COLO668 (cell line): Measurements from ENCODE around the gene CAMKK2.
"Not testable (repeated sequence)": the region's sequence is repeated elsewhere in the genome, so short reads cannot be mapped to it uniquely, and the experiment has no call there.

Experiments
- DNase-seq: peaks from one replicate; lab custom pipeline; 2025; ENCODE audit not compliant: unreplicated experiment; lab: John Stamatoyannopoulos, UW

The CAMKK2 gene

DNA sequence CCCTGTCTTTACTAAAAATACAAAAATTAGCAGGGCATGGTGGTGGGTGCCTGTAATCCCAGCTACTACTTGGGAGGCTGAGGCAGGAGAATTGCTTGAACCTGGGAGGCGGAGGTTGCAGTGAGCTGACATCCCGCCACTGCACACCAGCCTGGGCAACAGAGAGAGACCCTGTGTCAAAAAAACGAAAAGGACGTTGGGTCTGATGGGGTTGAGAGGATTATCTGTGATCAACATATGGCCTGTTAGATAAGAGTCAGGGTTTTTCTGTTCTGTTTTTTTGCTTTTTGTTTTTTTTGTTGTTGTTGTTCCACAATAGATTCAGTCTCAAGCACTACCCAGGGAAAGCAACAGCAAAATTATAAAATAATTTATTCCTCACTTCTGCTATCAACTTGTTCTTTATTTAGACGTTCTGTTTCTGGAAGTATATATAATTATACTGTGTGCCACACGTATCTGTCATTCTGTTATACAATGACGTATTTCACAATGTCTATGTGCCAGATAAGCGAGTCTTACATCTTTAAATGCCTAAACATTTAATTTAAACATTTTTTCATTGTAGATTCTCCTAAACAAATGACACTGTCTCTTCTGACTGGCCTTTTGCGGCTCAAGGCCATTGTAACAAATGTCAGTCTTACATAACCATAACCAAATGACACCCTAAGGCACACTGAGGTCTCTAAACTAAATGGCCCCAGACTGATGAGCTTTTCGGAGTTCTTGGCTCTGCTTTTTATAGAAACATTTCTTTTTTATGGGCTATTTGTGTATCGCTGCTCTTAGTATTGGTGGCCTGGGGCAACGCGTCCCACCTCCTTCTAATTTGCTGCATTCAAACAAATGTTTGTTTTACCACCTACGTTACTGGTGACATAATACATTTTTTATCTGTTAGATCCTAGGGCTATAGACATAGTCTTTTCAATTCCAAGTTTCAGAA, 93.8 kb downstream of the CAMKK2 start:
- DNase-seq, result no peak

DNA sequence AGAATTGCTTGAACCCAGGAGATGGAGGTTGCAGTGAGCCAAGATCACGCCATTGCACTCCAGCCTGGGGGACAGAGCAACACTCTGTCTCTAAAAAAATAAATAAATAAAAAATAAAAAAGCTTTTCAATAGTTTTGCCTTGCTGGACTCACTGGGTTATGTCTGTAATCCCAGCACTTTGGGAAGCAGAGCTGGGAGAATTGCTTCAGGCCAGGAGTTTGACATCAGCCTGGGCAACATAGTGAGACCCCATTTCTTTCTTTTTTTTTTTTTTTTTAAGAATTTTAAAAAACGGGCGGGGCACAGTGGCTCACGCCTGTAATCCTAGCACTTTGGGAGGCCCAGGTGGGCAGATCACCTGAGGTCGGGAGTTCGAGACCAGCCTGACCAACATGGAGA, 95.4 kb downstream of the CAMKK2 start:
- DNase-seq, result not testable (repeated sequence)

DNA sequence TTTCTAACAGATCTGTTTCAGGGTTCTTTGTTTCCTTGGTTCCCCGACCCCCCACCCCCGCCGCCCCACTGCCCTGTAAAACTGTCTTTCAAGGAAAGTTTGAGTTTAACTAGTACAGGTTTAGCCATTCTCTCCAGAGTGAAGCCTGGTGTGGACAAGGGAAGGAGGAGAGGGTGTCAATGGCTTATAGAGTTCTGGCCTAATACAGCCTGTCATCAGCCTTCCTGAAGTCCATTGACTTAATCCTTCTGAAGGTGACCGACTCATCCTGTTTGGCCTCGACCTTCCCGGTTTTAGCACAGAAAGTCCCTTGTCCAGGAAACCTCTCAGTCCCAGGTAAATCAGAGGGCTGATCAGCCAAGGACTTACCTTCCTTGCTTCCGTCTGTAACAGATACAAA, 97.6 kb downstream of the CAMKK2 start:
- DNase-seq, result no peak

DNA sequence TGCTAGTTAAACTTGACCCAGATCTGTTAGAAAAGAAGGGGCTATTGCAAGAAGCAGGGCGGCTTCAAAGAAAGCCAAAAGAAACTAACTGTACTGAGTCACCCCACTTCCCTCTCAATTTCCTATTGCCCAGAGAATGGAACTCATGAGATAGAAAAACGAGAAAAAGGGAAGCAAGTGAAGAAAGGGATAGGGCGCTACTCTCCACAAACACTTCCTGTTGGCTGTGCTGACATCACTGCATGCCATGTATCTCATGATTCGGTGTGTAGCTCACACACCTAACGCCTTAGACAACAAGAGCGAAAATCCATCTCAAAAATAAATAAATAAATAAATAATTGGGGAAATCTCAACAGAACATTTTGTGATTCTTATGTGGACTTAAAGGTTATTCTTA, 99.6 kb downstream of the CAMKK2 start:
- DNase-seq, result no peak

DNA sequence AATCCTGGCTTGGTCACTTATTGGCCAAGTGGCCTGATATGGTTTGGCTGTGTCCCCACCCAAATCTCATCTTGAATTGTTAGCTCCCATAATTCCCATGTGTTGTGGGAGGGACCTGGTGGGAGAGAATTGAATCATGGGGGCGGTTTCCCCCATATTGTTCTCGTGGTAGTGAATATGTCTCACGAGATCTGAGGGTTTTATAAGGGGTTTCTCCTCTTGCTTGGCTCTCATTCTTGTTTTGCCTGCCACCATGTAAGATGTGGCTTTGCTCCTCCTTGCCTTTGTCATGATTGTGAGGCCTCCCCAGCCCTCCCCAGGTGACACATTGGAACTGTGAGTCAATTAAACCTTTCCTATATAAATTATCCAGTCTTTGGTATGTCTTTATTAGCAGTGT, 105.4 kb downstream of the CAMKK2 start:
- DNase-seq, result no peak

DNA sequence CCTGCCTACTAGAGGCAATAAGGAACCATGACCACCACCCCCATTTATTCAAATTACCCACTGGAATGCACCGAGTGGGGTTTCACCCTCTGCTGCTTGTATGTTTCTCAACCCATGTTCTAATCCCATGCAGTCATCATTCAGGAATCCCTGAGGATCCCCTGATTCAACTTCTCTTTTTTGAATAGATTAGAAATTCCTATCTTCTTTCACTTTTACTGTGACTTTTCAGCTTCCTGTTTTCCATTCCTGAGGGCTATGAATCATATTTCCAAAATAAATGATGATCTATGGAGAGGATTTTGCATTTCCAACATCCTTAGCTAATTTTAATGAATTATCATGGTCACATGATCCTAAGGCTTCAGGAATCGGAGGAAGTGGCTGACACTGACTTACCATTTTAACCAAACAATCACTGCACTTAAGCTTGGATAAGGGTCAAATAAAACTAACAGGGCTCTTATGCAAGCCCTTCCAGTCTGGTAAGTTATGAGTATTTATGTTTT, 105.9 kb downstream of the CAMKK2 start:
- DNase-seq, result no peak

DNA sequence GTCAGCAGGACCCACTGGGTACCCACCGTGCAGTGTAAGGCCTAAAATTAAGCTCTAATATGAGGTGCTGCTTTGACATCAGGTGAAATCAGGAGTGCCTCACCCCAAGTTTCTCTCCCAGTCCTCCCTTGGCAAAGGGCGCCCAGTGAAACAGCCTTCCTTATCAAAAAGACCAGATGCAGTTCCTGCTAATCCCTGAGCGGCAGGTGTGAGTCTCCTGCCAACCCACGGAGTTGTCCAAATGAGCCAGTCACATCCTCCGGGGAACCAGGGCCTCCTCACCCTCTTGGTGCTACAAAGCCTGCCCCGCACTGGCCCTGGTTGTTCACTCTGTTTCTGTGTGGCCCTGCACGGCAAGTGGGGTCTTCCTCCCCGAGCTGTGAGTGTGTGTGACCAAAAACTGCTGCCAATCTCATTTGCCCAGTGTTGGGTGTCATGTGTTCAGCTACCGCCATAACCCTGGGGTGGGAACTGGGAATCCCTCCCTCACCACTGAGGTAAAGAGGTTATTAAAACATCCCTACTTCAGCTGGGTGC, 106.8 kb downstream of the CAMKK2 start:
- DNase-seq, result no peak

DNA sequence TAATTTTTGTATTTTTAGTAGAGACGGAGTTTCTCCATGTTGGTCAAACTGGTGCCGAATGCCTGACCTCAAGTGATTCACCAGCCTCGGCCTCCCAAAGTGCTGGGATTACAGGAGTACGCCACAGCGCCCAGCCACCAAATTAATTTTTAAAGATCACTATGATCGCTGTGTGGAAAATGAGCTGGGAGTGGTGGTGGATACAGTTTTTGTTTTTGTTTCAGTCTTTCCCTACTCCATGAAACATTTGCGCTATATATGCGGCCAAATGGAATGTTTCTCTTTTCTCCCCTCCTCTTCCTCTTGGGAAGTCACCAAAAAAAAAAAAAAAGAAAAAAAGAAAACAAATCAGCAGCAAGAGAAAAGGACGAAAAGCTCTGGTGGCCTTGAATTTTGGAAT, 107.4 kb downstream of the CAMKK2 start:
- no peak for DNase-seq

DNA sequence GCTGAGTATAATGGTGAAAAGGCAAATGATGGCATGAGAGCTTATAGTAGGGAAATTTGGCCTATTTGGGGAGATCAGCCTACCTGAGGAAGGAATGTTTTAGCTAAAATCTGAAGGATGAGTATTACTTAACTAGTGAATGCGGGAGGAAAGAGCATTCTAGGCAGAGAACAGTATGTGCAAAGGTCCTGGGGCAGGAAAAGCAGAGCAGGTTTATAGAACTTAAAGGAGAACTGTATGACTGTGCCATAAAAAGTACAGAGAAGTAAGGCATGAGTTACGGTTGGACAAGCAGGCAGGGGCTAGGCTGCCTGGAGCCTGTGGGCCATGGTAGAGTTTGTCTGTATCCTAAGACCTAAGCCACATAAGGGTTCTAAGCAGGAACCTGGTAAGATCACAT, 108.3 kb downstream of the CAMKK2 start:
- DNase-seq, result no peak
